HG03575 (cell line): ENCODE data around the gene SHC2.

Experiments used
- ATAC-seq: cut with Tn5 transposase; IDR thresholded peaks from one replicate; pipeline ENCODE4 v1.9.1; 2021; ENCODE audit not compliant: unreplicated experiment, insufficient number of reproducible peaks, low FRiP score; ENCODE audit errors: extremely low read depth

The SHC2 gene

DNA sequence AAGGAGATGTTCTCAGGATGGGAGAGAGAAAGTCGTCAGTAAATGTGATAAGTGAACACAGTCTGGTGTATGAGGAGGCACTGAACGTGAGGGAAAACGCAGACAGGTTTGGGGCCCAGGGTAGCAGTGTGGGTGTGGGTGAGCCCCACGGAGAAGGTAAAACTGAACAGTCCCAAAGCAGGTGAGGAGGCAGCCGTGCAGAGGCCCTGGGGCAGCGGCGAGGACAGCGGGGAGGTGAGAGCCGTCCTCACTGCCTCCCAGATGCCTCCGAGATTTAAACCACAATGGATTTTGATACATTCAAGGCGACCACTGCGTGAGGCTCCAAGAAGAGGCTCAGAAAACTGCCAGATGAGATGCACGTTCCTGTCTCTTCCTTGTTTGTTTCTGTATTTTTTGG is 14.5 kb upstream of the SHC2 start:
- ATAC-seq = no peak

- ATAC-seq = no peak
Observed at GRCh38 chr19:474126-475078, 13.6 kb upstream of the SHC2 start.

GRCh38 chr19:472005-472858 is 11.4 kb upstream of the SHC2 start:
- no peak for ATAC-seq

- ATAC-seq = no peak
Observed at GRCh38 chr19:470701-471100, 9.9 kb upstream of the SHC2 start.

DNA sequence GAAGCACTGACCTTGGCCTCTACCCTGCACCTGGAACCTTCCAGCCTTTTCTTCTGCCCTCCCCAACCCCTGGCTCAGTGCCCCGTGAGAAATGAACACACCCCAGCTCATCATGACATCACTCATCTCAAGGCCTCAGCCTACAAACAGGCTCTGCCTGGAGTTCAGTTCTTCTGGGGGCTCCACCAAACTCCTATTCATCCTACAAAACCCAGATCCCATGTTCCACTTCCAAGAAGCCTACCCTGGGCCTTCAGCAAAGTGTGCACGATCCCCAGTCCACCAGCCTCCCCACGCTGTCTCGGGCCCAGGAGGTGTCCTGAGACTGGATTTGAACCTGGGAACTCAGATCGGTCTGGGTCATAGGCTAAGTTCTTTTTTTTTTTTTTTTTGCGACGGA is 9.0 kb upstream of the SHC2 start:
- ATAC-seq = no peak

DNA sequence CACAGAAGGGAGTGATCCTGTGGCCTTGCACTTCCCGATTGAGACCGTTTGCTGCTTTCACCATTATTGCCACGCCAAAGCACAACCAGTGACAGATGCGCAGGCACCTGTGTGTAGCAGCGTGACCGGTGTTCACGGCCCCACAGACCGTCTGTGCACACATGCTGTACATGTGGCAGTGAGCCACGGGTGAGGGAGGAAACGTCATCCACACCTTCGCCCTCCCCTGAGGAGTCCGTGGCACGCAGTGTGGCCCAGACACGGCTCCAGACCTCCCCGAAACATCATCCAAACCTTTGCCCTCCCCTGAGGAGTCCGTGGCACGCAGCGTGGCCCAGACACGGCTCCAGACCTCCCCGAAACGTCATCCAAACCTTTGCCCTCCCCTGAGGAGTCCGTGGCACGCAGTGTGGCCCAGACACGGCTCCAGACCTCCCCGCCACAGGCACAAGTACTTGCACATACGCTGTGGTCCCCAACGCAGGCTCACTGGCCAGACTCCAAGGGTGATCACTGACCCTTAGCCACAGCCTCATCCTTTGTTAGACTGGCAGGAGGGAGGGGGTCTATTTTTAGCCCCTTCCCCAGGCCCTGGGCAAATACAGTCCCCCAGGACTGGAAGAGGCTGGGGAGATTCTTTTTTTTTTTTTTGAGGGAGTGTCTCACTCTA is 7.9 kb upstream of the SHC2 start:
- no peak for ATAC-seq

DNA sequence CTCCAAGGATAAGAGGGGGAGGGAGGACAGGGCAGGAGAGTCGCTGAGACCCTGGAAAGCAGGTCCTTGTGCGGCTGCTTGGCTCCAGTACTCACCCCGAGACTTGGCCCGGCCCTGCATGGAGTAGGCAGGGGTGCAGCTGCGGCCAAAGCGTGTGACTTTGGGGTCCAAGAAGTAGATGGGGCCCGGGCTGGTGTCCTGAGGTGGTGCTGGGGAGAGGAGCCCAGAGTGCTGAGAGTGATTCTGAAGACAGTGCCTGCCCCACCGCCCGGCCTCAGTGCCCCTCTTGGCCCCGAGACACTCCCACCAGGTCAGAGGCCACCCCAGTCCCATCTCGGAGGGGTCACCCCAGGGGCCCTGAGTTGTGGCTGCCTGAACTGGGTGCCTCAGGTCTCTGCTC is 6.7 kb upstream of the SHC2 start:
- ATAC-seq = no peak

- no peak for ATAC-seq
Observed at GRCh38 chr19:465056-465816, 4.4 kb upstream of the SHC2 start.

- no peak for ATAC-seq
Observed at GRCh38 chr19:464208-464545, 3.3 kb upstream of the SHC2 start.

DNA sequence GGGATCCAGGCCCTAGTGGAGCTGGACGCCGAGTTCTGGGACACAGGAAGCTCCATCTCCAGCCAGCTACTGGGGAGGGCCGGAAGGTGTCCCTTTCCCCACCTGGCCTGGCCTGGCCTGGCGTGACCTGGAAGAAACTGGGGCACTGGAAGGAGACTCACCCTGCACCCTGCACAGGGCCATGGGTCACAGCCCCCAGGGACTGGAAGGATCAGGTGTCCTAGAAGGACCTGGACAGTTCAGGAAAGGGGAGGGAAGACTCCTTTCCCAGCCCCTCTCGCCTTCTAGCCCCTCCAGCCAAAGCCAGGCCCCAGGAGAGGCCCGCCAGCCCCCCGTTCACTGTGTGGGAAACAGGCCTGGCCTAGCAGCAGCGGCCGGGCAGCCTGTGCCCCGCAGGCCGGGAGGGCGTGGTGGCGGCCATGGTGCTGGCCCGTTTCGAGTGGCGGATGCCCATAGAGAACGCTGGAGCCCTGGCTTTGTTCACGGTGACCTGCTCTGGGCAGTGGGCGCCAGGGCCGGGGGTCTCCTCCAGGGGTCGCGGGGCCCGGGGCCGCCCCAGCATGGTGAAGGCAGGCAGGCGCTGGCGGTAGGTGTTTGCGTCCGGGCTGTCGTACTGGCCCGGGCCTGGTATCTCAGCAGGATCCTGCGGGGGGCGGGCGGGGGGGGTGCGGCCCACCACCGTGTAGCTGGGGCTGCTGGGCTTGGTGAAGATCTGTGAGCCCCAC is 2.8 kb upstream of the SHC2 start:
- ATAC-seq = no peak

DNA sequence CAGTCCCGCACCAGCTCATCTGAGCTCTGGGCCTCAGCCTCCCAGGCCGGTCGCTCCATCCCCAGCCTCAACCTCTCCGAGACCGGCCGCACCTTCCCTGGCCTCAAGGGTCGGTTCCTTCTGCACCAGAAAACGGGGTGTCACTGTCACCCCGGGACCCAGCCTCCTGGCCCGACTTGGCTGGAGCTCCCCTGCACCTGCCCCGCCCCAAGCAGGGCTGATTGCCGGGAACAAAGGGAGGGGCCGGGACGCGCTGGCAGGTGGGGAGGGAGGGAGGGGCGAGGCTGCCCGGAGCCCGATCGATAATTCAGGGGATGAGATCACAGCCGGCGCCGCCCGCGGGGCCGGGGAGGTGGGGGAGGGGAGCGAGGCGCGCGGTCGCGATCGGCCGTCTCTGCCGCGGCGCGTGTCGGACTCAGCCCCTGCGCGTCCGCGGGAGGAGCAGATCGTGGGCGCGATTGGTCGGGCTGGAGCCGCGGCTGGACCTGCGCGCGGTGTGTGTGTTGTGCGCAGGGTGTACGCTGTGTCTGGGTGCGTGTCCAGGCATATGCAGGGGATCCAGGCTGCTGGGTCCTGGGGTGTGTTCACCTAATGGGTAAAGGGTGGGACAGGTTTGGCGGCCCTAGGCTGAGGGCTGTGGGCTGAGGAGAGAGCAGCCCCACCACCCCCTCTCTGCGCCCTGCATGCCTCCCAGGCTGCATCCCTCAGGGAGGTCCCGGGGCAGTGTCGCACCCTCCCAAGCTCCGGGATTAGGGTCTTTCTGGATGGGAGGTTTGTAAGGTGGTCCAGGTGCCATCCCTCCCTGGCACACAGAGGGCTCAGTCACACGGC is 1.1 kb upstream of the SHC2 start:
- no peak for ATAC-seq

GRCh38 chr19:459724-460511 is 915 bp downstream of the SHC2 start:
- ATAC-seq = no peak

DNA sequence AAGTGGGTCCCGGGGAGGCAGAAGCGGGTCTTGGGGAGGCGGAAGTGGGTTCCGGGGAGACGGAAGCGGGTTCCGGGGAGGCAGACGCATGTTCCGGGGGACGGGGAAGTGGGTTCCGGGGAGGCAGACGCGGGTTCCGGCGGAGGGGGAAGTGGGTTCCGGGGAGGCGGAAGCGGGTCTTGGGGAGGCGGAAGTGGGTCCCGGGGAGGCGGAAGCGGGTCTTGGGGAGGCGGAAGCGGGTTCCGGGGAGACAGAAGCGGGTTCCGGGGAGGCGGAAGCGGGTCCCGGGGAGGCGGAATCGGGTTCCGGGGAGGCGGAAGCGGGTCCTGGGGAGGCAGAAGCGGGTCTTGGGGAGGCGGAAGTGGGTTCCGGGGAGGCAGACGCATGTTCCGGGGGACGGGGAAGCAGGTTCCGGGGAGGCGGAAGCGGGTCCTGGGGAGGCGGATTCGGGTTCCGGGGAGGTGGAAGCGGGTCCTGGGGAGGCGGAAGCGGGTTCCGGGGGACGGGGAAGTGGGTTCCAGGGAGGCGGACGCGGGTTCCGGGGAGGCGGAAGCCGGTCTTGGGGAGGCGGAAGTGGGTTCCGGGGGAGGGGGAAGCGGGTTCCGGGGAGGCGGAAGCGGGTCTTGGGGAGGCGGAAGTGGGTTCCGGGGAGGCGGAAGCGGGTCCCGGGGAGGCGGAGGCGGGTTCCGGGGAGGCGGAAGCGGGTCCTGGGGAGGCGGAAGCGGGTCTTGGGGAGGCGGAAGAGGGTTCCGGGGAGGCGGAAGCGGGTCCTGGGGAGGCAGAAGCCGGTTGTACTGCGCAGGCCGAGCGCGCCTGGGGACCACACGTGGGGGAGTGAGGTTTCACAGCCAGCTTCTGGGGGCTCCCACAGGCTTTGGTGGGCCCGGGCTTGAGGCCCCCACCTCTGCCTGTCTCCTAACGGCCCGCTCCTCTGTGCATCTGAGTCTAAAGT is 2.5 kb downstream of the SHC2 start:
- no peak for ATAC-seq

DNA sequence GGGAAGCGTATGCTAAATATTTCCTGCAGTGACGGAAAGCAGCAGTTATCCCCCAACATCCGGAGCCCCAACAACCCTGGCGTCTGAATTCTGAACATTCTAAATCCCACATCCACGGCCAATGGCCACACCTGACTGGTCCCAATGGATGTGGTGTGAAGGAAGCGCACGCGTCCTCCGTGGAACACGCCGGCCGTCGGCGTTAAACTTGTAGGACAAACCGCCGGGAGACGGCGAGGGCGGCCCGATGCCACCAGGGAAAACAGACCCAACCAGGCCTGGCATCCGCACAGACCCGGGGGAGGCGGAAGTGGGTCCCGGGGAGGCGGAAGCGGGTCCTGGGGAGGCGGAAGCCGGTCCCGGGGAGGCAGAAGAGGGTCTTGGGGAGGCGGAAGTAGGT is 3.2 kb downstream of the SHC2 start:
- ATAC-seq = no peak

DNA sequence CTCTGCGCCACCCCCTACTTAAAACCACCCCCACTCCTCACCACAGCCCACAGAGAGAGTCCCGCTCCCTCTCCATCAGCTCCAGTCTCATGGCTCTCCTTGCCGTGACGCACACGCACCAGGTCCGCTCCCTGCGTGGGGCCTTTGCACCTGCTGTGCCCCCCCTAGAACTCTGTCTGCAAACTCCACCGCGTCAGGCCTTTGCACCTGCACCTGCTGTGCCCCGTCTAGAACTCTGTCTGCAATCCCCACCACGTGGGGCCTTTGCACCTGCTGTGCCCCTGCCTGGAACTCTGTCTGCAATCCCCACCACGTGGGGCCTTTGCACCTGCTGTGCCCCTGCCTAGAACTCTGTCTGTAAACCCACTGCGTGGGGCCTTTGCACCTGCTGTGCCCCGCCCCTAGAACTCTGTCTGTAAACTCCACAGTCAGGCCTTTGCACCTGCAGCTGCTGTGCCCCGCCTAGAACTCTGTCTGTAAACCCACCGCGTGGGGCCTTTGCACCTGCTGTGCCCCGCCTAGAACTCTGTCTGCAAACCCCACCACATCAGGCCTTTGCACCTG is 4.2 kb downstream of the SHC2 start:
- ATAC-seq = no peak
